Gastrocnemius medialis (tissue), 4 donors: ENCODE measurements around the gene PLA2G4F. TPM values are rescaled to one million over a fixed set of nuclear protein-coding genes. Genes with fewer than 3 reads are reported as not detected.

ENCODE experiments used
- ATAC-seq, 2 donors: fragments of 150-250 bp; one replicate each; pipeline ENCODE4 v1.9.1; 2016
- DNase-seq, 2 donors: peaks; one replicate each; pipeline ENCODE4 v3.0.0-alpha.2; 2019
- H3K27ac ChIP-seq, 4 donors: fragments of 200-600 bp; sonication (generic); 1 replicate in 1 of 4; 2 replicates in 3 of 4; pipeline ENCODE4 v1.5.1; 2016 to 2018; ENCODE audit warnings: mild to moderate bottlenecking in 2 of 4, moderate library complexity in 1 of 4
- H3K27me3 ChIP-seq, 3 donors: fragments of 200-600 bp; sonication (generic) in 2 of 3; 1 replicate in 1 of 3; 2 replicates in 2 of 3; pipeline versions ENCODE4 v1.5.1 to v1.6.0; 2016 to 2019; ENCODE audit warnings: mild to moderate bottlenecking in 1 of 3, moderate library complexity in 1 of 3
- H3K36me3 ChIP-seq, 2 donors: fragments of 200-600 bp; sonication (generic) in 1 of 2; one replicate each; pipeline ENCODE4 v1.5.1; 2017 to 2018
- H3K4me1 ChIP-seq, 2 donors: fragments of 200-600 bp; sonication (generic) in 1 of 2; one replicate each; pipeline ENCODE4 v1.5.1; 2016 to 2017; ENCODE audit warnings: mild to moderate bottlenecking in 2 of 2
- H3K4me3 ChIP-seq, 4 donors: fragments of 200-600 bp; sonication (generic) in 3 of 4; 1 replicate in 1 of 4; 2 replicates in 3 of 4; pipeline ENCODE4 v1.5.1; 2016 to 2019; ENCODE audit warnings: mild to moderate bottlenecking in 2 of 4
- H3K9me3 ChIP-seq, 3 donors: fragments of 200-600 bp; sonication (generic) in 2 of 3; 1 replicate in 1 of 3; 2 replicates in 2 of 3; pipeline ENCODE4 v1.5.1; 2016 to 2019
- CTCF ChIP-seq, 5 experiments: fragments of 450-650 bp in 3 of 5; fragments of 200-600 bp in 2 of 5; sonication (generic) in 2 of 5; IDR thresholded peaks in 4 of 5; conservative IDR thresholded peaks in 1 of 5; 1 replicate in 4 of 5; 2 replicates in 1 of 5; pipeline ENCODE4 v1.5.1; 2016 to 2019; ENCODE audit warnings: antibody characterized with exemption in 5 of 5, mild to moderate bottlenecking in 3 of 5, moderate library complexity in 3 of 5
- POLR2A ChIP-seq, 2 donors: fragments of 450-650 bp; IDR thresholded peaks; one replicate each; pipeline ENCODE4 v1.6.1; 2017; ENCODE audit warnings: antibody characterized with exemption in 2 of 2, mild to moderate bottlenecking in 2 of 2, moderate library complexity in 2 of 2
- in situ Hi-C, 4 donors: fragments of 200-750 bp; cut with MboI; loops; one replicate each; pipeline versions ENCODE4 v1.15.0 to v1.8.0; 2017; ENCODE audit warnings: low sequenced_read_pairs in 4 of 4
- intact Hi-C: fragments of 100-400 bp; cut with DNase I; formaldehyde crosslinking; loops from one replicate; pipeline ENCODE4 v1.15.1; 2023; ENCODE audit warnings: low total_unique reads
- total RNA-seq, 4 donors: library from RNA; depleted of rRNA; stranded (reverse); fragments of >200 nt; gene quantifications; one replicate each; pipeline versions ENCODE4 v1.1.0 to v1.2.3, GENCODE V29; 2016

PLA2G4F gene
- total RNA-seq, 4 donors from 2014 or later, result 1.0 to 8.4 (median 4.9) TPM

GRCh38 chr15:42199126-42199525, 42.7 kb upstream of the PLA2G4F start:
- no peak overlapping the region for H3K4me3 ChIP-seq
- no peaks in the 10 kb centered on the region for H3K4me1 ChIP-seq
- in situ Hi-C loops, result no loop called here
- intact Hi-C loops, result loop anchor here (10.0 kb wide), 1 partner anchor 116 kb away; no protein-coding TSS in a partner anchor
- ATAC-seq, result no peak
- no peaks in the 10 kb centered on the region for H3K9me3 ChIP-seq
- DNase-seq, result no peak
- H3K27me3 ChIP-seq, result no peaks in the 10 kb centered on the region
- TF ChIP-seq CTCF (IDR thresholded peaks at IDR 0.05 in 4 of 5, conservative IDR thresholded peaks at IDR 0.05 in 1 of 5) (no peak), POLR2A (IDR thresholded peaks at IDR 0.05) (no peak)
- H3K27ac ChIP-seq, result no peak overlapping the region
- H3K36me3 ChIP-seq, result peaks cover 0 to 26% of the 10 kb centered on the region in 2 donors

DNA sequence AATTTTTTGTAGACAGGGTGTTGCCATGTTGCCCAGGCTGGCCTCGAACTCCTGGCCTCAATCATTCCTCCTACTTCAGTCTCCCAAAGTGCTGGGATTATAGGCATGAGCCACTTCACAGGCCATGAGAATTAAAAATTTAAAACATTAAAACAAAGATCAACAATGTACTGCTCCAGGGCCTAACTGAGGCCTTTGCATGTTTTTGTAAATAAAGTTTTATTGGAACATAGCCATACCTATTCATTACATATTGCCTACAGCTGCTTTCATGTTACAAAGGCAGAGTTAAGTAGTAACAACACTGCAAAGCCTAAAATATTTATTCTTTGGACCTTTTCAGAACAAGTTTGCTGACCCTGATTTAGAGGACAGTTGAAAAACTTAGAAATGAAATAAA, 42.1 kb upstream of the PLA2G4F start:
- intact Hi-C loops (loop anchor here (10.0 kb wide), 1 partner anchor 116 kb away; no protein-coding TSS in a partner anchor), in situ Hi-C loops (no loop called here)
- DNase-seq (no peak), ATAC-seq (no peak)
- Histone ChIP-seq H3K27ac (no peak overlapping the region), H3K4me3 (no peak overlapping the region), H3K4me1 (no peaks in the 10 kb centered on the region), H3K9me3 (no peaks in the 10 kb centered on the region), H3K36me3 (peaks cover 0 to 26% of the 10 kb centered on the region in 2 donors), H3K27me3 (no peaks in the 10 kb centered on the region)
- TF ChIP-seq POLR2A (IDR thresholded peaks at IDR 0.05), result no peak
- TF ChIP-seq CTCF (IDR thresholded peaks at IDR 0.05 in 4 of 5, conservative IDR thresholded peaks at IDR 0.05 in 1 of 5), result no peak

DNA sequence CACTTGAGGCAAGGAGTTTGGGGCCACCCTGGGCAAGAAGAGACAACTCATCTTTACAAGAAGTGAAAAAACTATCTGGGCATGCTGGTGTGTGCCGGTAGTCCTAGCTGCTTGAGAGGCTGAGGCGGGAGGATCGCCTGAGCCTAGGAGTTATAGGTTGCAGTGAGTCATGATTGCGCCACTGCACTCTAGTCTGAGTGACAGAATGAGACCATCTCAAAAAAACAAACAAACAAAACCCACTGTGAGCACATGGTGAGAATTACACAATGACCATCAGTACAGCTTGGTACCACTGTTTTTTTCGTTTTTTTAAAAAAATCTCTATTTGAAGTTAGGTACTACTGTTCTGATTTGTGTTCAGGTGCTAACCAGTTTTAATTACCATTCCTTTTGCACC, 38.1 kb upstream of the PLA2G4F start:
- no peaks in the 10 kb centered on the region for H3K9me3 ChIP-seq
- H3K36me3 ChIP-seq, result peaks cover 0 to 36% of the 10 kb centered on the region in 2 donors
- TF ChIP-seq POLR2A (IDR thresholded peaks at IDR 0.05) (no peak), CTCF (IDR thresholded peaks at IDR 0.05 in 4 of 5, conservative IDR thresholded peaks at IDR 0.05 in 1 of 5) (no peak)
- H3K4me1 ChIP-seq, result no peaks in the 10 kb centered on the region
- H3K27me3 ChIP-seq, result no peaks in the 10 kb centered on the region
- intact Hi-C loops, result loop anchor here (10.0 kb wide), 1 partner anchor 120 kb away; no protein-coding TSS in a partner anchor
- ATAC-seq, result peak in 1 of 2 donors; percentile 41
- H3K27ac ChIP-seq, result no peak overlapping the region
- in situ Hi-C loops, result no loop called here
- H3K4me3 ChIP-seq, result no peak overlapping the region
- peak in 1 of 2 donors; percentile 14 for DNase-seq

GRCh38 chr15:42193383-42193782, 36.9 kb upstream of the PLA2G4F start:
- DNase-seq (no peak), ATAC-seq (no peak)
- intact Hi-C loops (loop anchor here (10.0 kb wide), 1 partner anchor 121 kb away; no protein-coding TSS in a partner anchor), in situ Hi-C loops (no loop called here)
- Histone ChIP-seq H3K36me3 (peaks cover 0 to 37% of the 10 kb centered on the region in 2 donors), H3K27ac (no peak overlapping the region), H3K27me3 (no peaks in the 10 kb centered on the region), H3K4me1 (no peaks in the 10 kb centered on the region), H3K9me3 (no peaks in the 10 kb centered on the region), H3K4me3 (no peak overlapping the region)
- TF ChIP-seq POLR2A (IDR thresholded peaks at IDR 0.05) (no peak), CTCF (IDR thresholded peaks at IDR 0.05 in 4 of 5, conservative IDR thresholded peaks at IDR 0.05 in 1 of 5) (no peak)
